Glutamatergic neuron (in vitro differentiated cells): ENCODE results near the gene OGFR. TPM values are rescaled to one million over a fixed set of nuclear protein-coding genes. Genes with fewer than 3 reads are reported as not detected.

Experiments
- DNase-seq: peaks from one replicate; pipeline ENCODE4 v3.0.0; 2022
- H3K27ac Mint-ChIP-seq: one replicate; pipeline ENCODE4 v1.8.0; 2020; ENCODE audit warnings: mild to moderate bottlenecking, mixed read lengths, inconsistent platforms; ENCODE audit not compliant: unreplicated experiment
- H3K27me3 Mint-ChIP-seq: one replicate; pipeline ENCODE4 v1.8.0; 2020; ENCODE audit warnings: mild to moderate bottlenecking, moderate library complexity, mixed read lengths, inconsistent platforms; ENCODE audit not compliant: unreplicated experiment
- H3K36me3 Mint-ChIP-seq: one replicate; pipeline ENCODE4 v1.8.0; 2020; ENCODE audit warnings: mild to moderate bottlenecking, mixed read lengths, inconsistent platforms; ENCODE audit not compliant: unreplicated experiment
- H3K4me1 Mint-ChIP-seq: one replicate; pipeline ENCODE4 v1.8.0; 2020; ENCODE audit warnings: mild to moderate bottlenecking, low read depth, mixed read lengths, inconsistent platforms; ENCODE audit not compliant: unreplicated experiment
- H3K4me3 Mint-ChIP-seq: one replicate; pipeline ENCODE4 v1.8.0; 2020; ENCODE audit warnings: mild to moderate bottlenecking, mixed read lengths, inconsistent platforms; ENCODE audit not compliant: unreplicated experiment
- H3K9me3 Mint-ChIP-seq: one replicate; pipeline ENCODE4 v1.8.0; 2020; ENCODE audit warnings: mild to moderate bottlenecking, moderate library complexity, mixed read lengths, inconsistent platforms; ENCODE audit not compliant: unreplicated experiment
- CTCF ChIP-seq: fragments of 200-600 bp; sonication (generic); IDR thresholded peaks from one replicate; pipeline ENCODE4 v1.5.0; 2021; ENCODE audit not compliant: partially characterized antibody, unreplicated experiment
- total RNA-seq: library from RNA; stranded (reverse); fragmentation: NEBNext Ultra II Directional; extraction: Animal tissue kit (Norgen Biotek cat#: 25700); gene quantifications from one replicate; pipeline ENCODE4 v1.2.1, GENCODE V29; 2021; ENCODE audit not compliant: unreplicated experiment

The OGFR gene
- total RNA-seq, 1 donor from 2014 or later, result 70.5 TPM

GRCh38 chr20:62762801-62763368 is 41.8 kb upstream of the OGFR start:
- H3K27ac Mint-ChIP-seq, result no peak overlapping the region
- peaks cover 9% of the 10 kb centered on the region for H3K4me1 Mint-ChIP-seq
- H3K4me3 Mint-ChIP-seq, result no peak overlapping the region
- no peaks in the 10 kb centered on the region for H3K27me3 Mint-ChIP-seq
- H3K36me3 Mint-ChIP-seq, result no peaks in the 10 kb centered on the region
- DNase-seq, result peak; percentile 4
- H3K9me3 Mint-ChIP-seq, result peaks cover 4% of the 10 kb centered on the region
- no peak for TF ChIP-seq CTCF

- no peaks in the 10 kb centered on the region for H3K36me3 Mint-ChIP-seq
- H3K9me3 Mint-ChIP-seq, result peaks cover 4% of the 10 kb centered on the region
- peak; percentile 3 for DNase-seq
- H3K4me3 Mint-ChIP-seq, result no peak overlapping the region
- H3K27ac Mint-ChIP-seq, result no peak overlapping the region
- no peaks in the 10 kb centered on the region for H3K27me3 Mint-ChIP-seq
- TF ChIP-seq CTCF, result no peak
- peaks cover 14% of the 10 kb centered on the region for H3K4me1 Mint-ChIP-seq
Observed at GRCh38 chr20:62763404-62763803, 41.2 kb upstream of the OGFR start.

- DNase-seq, result peak; percentile 7
- Mint-ChIP-seq H3K9me3 (peaks cover 2% of the 10 kb centered on the region), H3K27me3 (peaks cover 5% of the 10 kb centered on the region), H3K27ac (no peak overlapping the region), H3K4me3 (no peak overlapping the region), H3K36me3 (no peaks in the 10 kb centered on the region), H3K4me1 (peaks cover 20% of the 10 kb centered on the region)
- no peak for TF ChIP-seq CTCF
Observed at GRCh38 chr20:62764156-62764935, 40.3 kb upstream of the OGFR start.

- Mint-ChIP-seq H3K36me3 (no peaks in the 10 kb centered on the region), H3K4me3 (no peak overlapping the region), H3K9me3 (peaks cover 2% of the 10 kb centered on the region), H3K27ac (no peak overlapping the region), H3K27me3 (peaks cover 5% of the 10 kb centered on the region), H3K4me1 (peaks cover 19% of the 10 kb centered on the region)
- peak; percentile 18 for DNase-seq
- TF ChIP-seq CTCF, result no peak
Observed at GRCh38 chr20:62765021-62765420, 39.6 kb upstream of the OGFR start.

GRCh38 chr20:62765432-62766070 is 39.1 kb upstream of the OGFR start:
- Mint-ChIP-seq H3K27me3 (peaks cover 5% of the 10 kb centered on the region), H3K4me3 (no peak overlapping the region), H3K4me1 (peaks cover 18% of the 10 kb centered on the region), H3K9me3 (peaks cover 2% of the 10 kb centered on the region), H3K27ac (no peak overlapping the region), H3K36me3 (no peaks in the 10 kb centered on the region)
- no peak for TF ChIP-seq CTCF
- DNase-seq, result peak; percentile 11
